NCI-H446 treated with DMSO at 0.1 percent for 48 hours (cell line): ENCODE measurements around the gene FAM229B.
A peak's percentile ranks its signal among the peaks of the same experiment; 100 is the strongest.
"Not testable (repeated sequence)": the region's sequence is repeated elsewhere in the genome, so short reads cannot be mapped to it uniquely, and the experiment has no call there.

ENCODE experiments used
- DNase-seq: peaks from one replicate; lab custom pipeline; 2025; lab: John Stamatoyannopoulos, UW

Gene FAM229B

GRCh38 chr6:112087136-112087911 is at the start of gene FAM229B, which contains the start of gene TUBE1:
Gene FAM229B, plus strand, starts transcription at chr6:112087591. Its CDS starts 11,693 bp downstream, at chr6:112099284.
Gene TUBE1, minus strand, starts transcription at chr6:112087482. Its CDS starts 48 bp downstream, at chr6:112087434.
- DNase-seq: peak; percentile 94

GRCh38 chr6:112037783-112038216 is 49.6 kb upstream of the FAM229B start:
- no peak for DNase-seq

GRCh38 chr6:112038268-112038667 is 49.1 kb upstream of the FAM229B start:
- DNase-seq: no peak

- DNase-seq: no peak
Measured at GRCh38 chr6:112038756-112039430, 48.5 kb upstream of the FAM229B start.

- no peak for DNase-seq
Measured at GRCh38 chr6:112039431-112039770, 48.0 kb upstream of the FAM229B start.

GRCh38 chr6:112040956-112041355 is 46.4 kb upstream of the FAM229B start:
- DNase-seq: no peak

GRCh38 chr6:112041535-112041934 is 45.9 kb upstream of the FAM229B start:
- DNase-seq: no peak

GRCh38 chr6:112043032-112044007 is 44.1 kb upstream of the FAM229B start:
- peak; percentile 82 for DNase-seq

GRCh38 chr6:112044196-112044595 is 43.2 kb upstream of the FAM229B start:
- DNase-seq: no peak

GRCh38 chr6:112044856-112045255 is 42.5 kb upstream of the FAM229B start:
- no peak for DNase-seq

- not testable (repeated sequence) for DNase-seq
Measured at GRCh38 chr6:112047523-112047922, 39.9 kb upstream of the FAM229B start.

GRCh38 chr6:112049026-112049799 is 38.2 kb upstream of the FAM229B start:
- DNase-seq: no peak

- DNase-seq: no peak
Measured at GRCh38 chr6:112049996-112050395, 37.4 kb upstream of the FAM229B start.

- DNase-seq: no peak
Measured at GRCh38 chr6:112050429-112050828, 37.0 kb upstream of the FAM229B start.

GRCh38 chr6:112051251-112051740 is 36.1 kb upstream of the FAM229B start:
- DNase-seq: not testable (repeated sequence)

GRCh38 chr6:112054001-112054400 is 33.4 kb upstream of the FAM229B start, which contains the start of gene CCN6:
Gene CCN6, plus strand, starts transcription at chr6:112054104. Its CDS starts 254 bp downstream, at chr6:112054358.
- DNase-seq: no peak

GRCh38 chr6:112054555-112055190 is 32.7 kb upstream of the FAM229B start:
- DNase-seq: no peak

- no peak for DNase-seq
Measured at GRCh38 chr6:112058243-112059032, 29.0 kb upstream of the FAM229B start.

GRCh38 chr6:112061605-112062004 is 25.8 kb upstream of the FAM229B start:
- no peak for DNase-seq

GRCh38 chr6:112062966-112063365 is 24.4 kb upstream of the FAM229B start:
- no peak for DNase-seq
